GM23338 (cell line): ENCODE results near the gene ADAMTSL2. TPM values are rescaled to one million over a fixed set of nuclear protein-coding genes. Genes with fewer than 3 reads are reported as not detected.

Experiments used
- ATAC-seq: fragments of 200-7000 bp; cut with Tn5 transposase; 3 replicates; pipeline ENCODE4 v1.9.1; 2020
- DNase-seq: peaks from one replicate; pipeline ENCODE4 v3.0.0-alpha.2; 2015; ENCODE audit warnings: low spot score
- H2AFZ ChIP-seq: fragments of 200-600 bp; sonication (generic); 2 replicates; pipeline ENCODE4 v1.8.0; 2016; ENCODE audit warnings: antibody characterized with exemption, mild to moderate bottlenecking, moderate library complexity
- H3F3A ChIP-seq: fragments of 200-600 bp; sonication (generic); replicated peaks from 2 replicates; pipeline ENCODE4 v1.8.0; 2017; ENCODE audit warnings: antibody characterized with exemption, mixed run types, low read depth
- H3K27ac ChIP-seq: fragments of 200-600 bp; sonication (generic); 2 replicates; pipeline ENCODE4 v1.6.1; 2016; ENCODE audit warnings: low read depth
- H3K27me3 ChIP-seq: fragments of 200-600 bp; sonication (generic); 2 replicates; pipeline ENCODE4 v1.8.0; 2016; ENCODE audit warnings: mild to moderate bottlenecking, mixed run types, moderate library complexity; ENCODE audit not compliant: insufficient read depth
- H3K36me3 ChIP-seq: fragments of 200-600 bp; sonication (generic); 2 replicates; pipeline ENCODE4 v1.8.0; 2016; ENCODE audit warnings: mild to moderate bottlenecking; ENCODE audit not compliant: insufficient read depth
- H3K4me1 ChIP-seq: fragments of 200-600 bp; sonication (generic); 2 replicates; pipeline ENCODE4 v1.8.0; 2016; ENCODE audit warnings: mild to moderate bottlenecking, moderate library complexity; ENCODE audit not compliant: insufficient read depth
- H3K4me2 ChIP-seq: fragments of 200-600 bp; sonication (generic); 2 replicates; pipeline ENCODE4 v1.7.1; 2017; ENCODE audit warnings: mixed run types
- H3K4me3 ChIP-seq: fragments of 200-600 bp; sonication (generic); 2 replicates; pipeline ENCODE4 v1.6.1; 2016; ENCODE audit warnings: mixed run types
- H3K79me2 ChIP-seq: fragments of 200-600 bp; sonication (generic); replicated peaks from 2 replicates; pipeline ENCODE4 v1.8.0; 2017; ENCODE audit warnings: mild to moderate bottlenecking; ENCODE audit not compliant: insufficient read depth
- H3K9me2 ChIP-seq: fragments of 200-600 bp; sonication (generic); 2 replicates; pipeline ENCODE4 v1.8.0; 2017; ENCODE audit not compliant: insufficient read depth
- H4K20me1 ChIP-seq: fragments of 200-600 bp; sonication (generic); replicated peaks from 2 replicates; pipeline ENCODE4 v1.8.0; 2017; ENCODE audit warnings: mild to moderate bottlenecking; ENCODE audit not compliant: insufficient read depth
- H3K27ac Mint-ChIP-seq: 2 replicates; pipeline ENCODE4 v1.8.0; 2020; ENCODE audit warnings: inconsistent platforms, mild to moderate bottlenecking, moderate library complexity, mixed read lengths
- H3K27me3 Mint-ChIP-seq: 3 replicates; pipeline ENCODE4 v1.8.0; 2022; ENCODE audit warnings: low read depth, mild to moderate bottlenecking, moderate library complexity, mixed read lengths, inconsistent platforms; ENCODE audit not compliant: insufficient read depth, poor library complexity
- H3K36me3 Mint-ChIP-seq: 3 replicates; pipeline ENCODE4 v1.8.0; 2021; ENCODE audit warnings: low read depth, mild to moderate bottlenecking, inconsistent platforms, moderate library complexity, mixed read lengths
- H3K4me1 Mint-ChIP-seq: 3 replicates; pipeline ENCODE4 v1.8.0; 2020; ENCODE audit warnings: mild to moderate bottlenecking, inconsistent platforms, mixed read lengths
- H3K4me3 Mint-ChIP-seq: 3 replicates; pipeline ENCODE4 v1.8.0; 2021; ENCODE audit warnings: moderate library complexity, mild to moderate bottlenecking, inconsistent platforms, mixed read lengths
- H3K9me3 Mint-ChIP-seq: 3 replicates; pipeline ENCODE4 v1.8.0; 2020; ENCODE audit warnings: moderate library complexity, mild to moderate bottlenecking, inconsistent platforms, mixed read lengths
- CREB1 ChIP-seq: fragments of 250-450 bp; sonication (Bioruptor Pico); IDR thresholded peaks from 2 replicates; pipeline ENCODE4 v1.5.0; 2020; ENCODE audit warnings: low read depth, mild to moderate bottlenecking, moderate library complexity
- CTCF ChIP-seq, 2 experiments: fragments of 200-600 bp in 1 of 2; sonication (generic) in 1 of 2; conservative IDR thresholded peaks; 2 replicates each; pipeline versions ENCODE4 v1.5.1 to v1.6.1; 2016 to 2017; ENCODE audit warnings: antibody characterized with exemption in 2 of 2, low read depth in 2 of 2, mild to moderate bottlenecking in 2 of 2, moderate library complexity in 1 of 2
- ETS1 ChIP-seq: IDR thresholded peaks from 2 replicates; pipeline ENCODE4 v1.6.1; 2016; ENCODE audit warnings: antibody characterized with exemption
- EZH2 ChIP-seq: fragments of 200-600 bp; sonication (generic); IDR thresholded peaks from one replicate; pipeline ENCODE4 v1.8.0; 2017; ENCODE audit warnings: antibody characterized with exemption, mild to moderate bottlenecking, low read depth; ENCODE audit not compliant: unreplicated experiment
- EZH2phosphoT487 ChIP-seq: fragments of 200-600 bp; sonication (generic); IDR thresholded peaks from one replicate; pipeline ENCODE4 v1.8.1; 2018; ENCODE audit warnings: antibody characterized with exemption; ENCODE audit not compliant: unreplicated experiment
- JUNB ChIP-seq: IDR thresholded peaks from one replicate; pipeline ENCODE4 v1.6.1; 2016; ENCODE audit warnings: antibody characterized with exemption; ENCODE audit not compliant: unreplicated experiment
- NANOG ChIP-seq: IDR thresholded peaks from 2 replicates; pipeline ENCODE4 v1.6.1; 2016; ENCODE audit warnings: antibody characterized with exemption, borderline replicate concordance
- POLR2AphosphoS5 ChIP-seq: IDR thresholded peaks from 2 replicates; pipeline ENCODE4 v1.6.1; 2016; ENCODE audit warnings: antibody characterized with exemption, low read depth
- REST ChIP-seq: IDR thresholded peaks from one replicate; pipeline ENCODE4 v1.6.1; 2018; ENCODE audit warnings: antibody characterized with exemption; ENCODE audit not compliant: unreplicated experiment
- STAT1 ChIP-seq: IDR thresholded peaks from one replicate; pipeline ENCODE4 v1.6.1; 2016; ENCODE audit warnings: antibody characterized with exemption; ENCODE audit not compliant: unreplicated experiment
- ZNF114 ChIP-seq: fragments of 250-450 bp; sonication (Bioruptor Pico); IDR thresholded peaks from 2 replicates; pipeline ENCODE4 v1.5.0; 2020; ENCODE audit warnings: mild to moderate bottlenecking, moderate library complexity
- ZNF331 ChIP-seq: fragments of 250-450 bp; sonication (Bioruptor Pico); IDR thresholded peaks from 2 replicates; pipeline ENCODE4 v1.5.0; 2020; ENCODE audit warnings: low read depth, mild to moderate bottlenecking, moderate library complexity
- ZNF462 ChIP-seq: fragments of 250-450 bp; sonication (Bioruptor Pico); IDR thresholded peaks from 2 replicates; pipeline ENCODE4 v1.5.0; 2020; ENCODE audit warnings: mild to moderate bottlenecking, moderate library complexity
- polyA plus RNA-seq: library from polyadenylated mRNA; unstranded; fragments of >200 nt; fragmentation: Nextera tagmentation; extraction: Ambion mirVana; gene quantifications from 2 replicates; pipeline ENCODE4 v1.2.1, GENCODE V29; 2016
- total RNA-seq: library from RNA; depleted of rRNA; stranded (reverse); fragments of >200 nt; shearing (Covaris generic); gene quantifications from 2 replicates; pipeline ENCODE4 v1.2.3, GENCODE V29; 2014

Gene ADAMTSL2
- total and polyA plus RNA-seq, 2 experiments from 2014 or later: 0.15 to 0.66 TPM

GRCh38 chr9:133591985-133592384, 57.5 kb downstream of the ADAMTSL2 start:
- Histone ChIP-seq H3K9me2 (no peaks in the 10 kb centered on the region), H3F3A (no peaks in the 10 kb centered on the region), H3K27me3 (no peaks in the 10 kb centered on the region), H4K20me1 (no peaks in the 10 kb centered on the region), H2AFZ (no peak overlapping the region), H3K4me1 (no peaks in the 10 kb centered on the region), H3K36me3 (no peaks in the 10 kb centered on the region), H3K79me2 (no peaks in the 10 kb centered on the region), H3K4me2 (no peak overlapping the region), H3K27ac (no peak overlapping the region), H3K4me3 (no peak overlapping the region)
- no peak overlapping the region for H3K4me3 Mint-ChIP-seq
- DNase-seq (no peak), ATAC-seq (no peak)
- no peak overlapping the region for H3K27ac Mint-ChIP-seq
- H3K4me1 Mint-ChIP-seq: no peaks in the 10 kb centered on the region
- H3K9me3 Mint-ChIP-seq: peaks cover 32% of the 10 kb centered on the region
- peaks cover 8% of the 10 kb centered on the region for H3K27me3 Mint-ChIP-seq
- TF ChIP-seq REST (no peak), ETS1 (no peak), ZNF114 (CRISPR knock-in tag) (no peak), JUNB (no peak), EZH2 (no peak), EZH2phosphoT487 (no peak), CREB1 (CRISPR knock-in tag) (no peak), STAT1 (no peak), NANOG (no peak), POLR2AphosphoS5 (no peak), ZNF331 (no peak), CTCF (conservative IDR thresholded peaks at IDR 0.05; ENCODE audit: low read depth in 2 of 2) (no peak), ZNF462 (CRISPR knock-in tag) (no peak)
- peaks cover 13% of the 10 kb centered on the region for H3K36me3 Mint-ChIP-seq
